Stimulated activated CD8-positive, alpha-beta memory T cell treated with anti-CD3 and anti-CD28 coated beads, Interleukin-4, amount 100 ng/mL, for 1 hour (primary cell): Measurements from ENCODE around the gene VPS33B.
"Not testable (repeated sequence)": the region's sequence is repeated elsewhere in the genome, so short reads cannot be mapped to it uniquely, and the experiment has no call there.

Experiments used
- DNase-seq, 2 donors: peaks; one replicate each; pipeline ENCODE4 v3.0.0-alpha.2; 2020; ENCODE audit warnings: low read depth in 2 of 2, low spot score in 1 of 2

The VPS33B gene

GRCh38 chr15:91032919-91033803 is 10.8 kb upstream of the VPS33B start:
- peak in 1 of 2 donors; percentile 31 for DNase-seq

GRCh38 chr15:91031796-91032195 is 9.4 kb upstream of the VPS33B start:
- no peak for DNase-seq

- no peak for DNase-seq
Measured at GRCh38 chr15:91027677-91028076, 5.3 kb upstream of the VPS33B start.

GRCh38 chr15:91023720-91024119 is 1.3 kb upstream of the VPS33B start:
- DNase-seq, result no peak

GRCh38 chr15:91022832-91023129 is 387 bp upstream of the VPS33B start:
- DNase-seq, result no peak

- DNase-seq, result no peak
Measured at GRCh38 chr15:91021516-91022074, 799 bp downstream of the VPS33B start.

GRCh38 chr15:91018158-91018557 is 4.2 kb downstream of the VPS33B start:
- no peak for DNase-seq

GRCh38 chr15:91017716-91018115 is 4.7 kb downstream of the VPS33B start:
- DNase-seq, result no peak

- not testable (repeated sequence) for DNase-seq
Measured at GRCh38 chr15:91013701-91014100, 8.7 kb downstream of the VPS33B start.

GRCh38 chr15:91007266-91007665 is 15.1 kb downstream of the VPS33B start:
- DNase-seq, result no peak

GRCh38 chr15:91001209-91001608 is 21.2 kb downstream of the VPS33B start:
- DNase-seq, result no peak

GRCh38 chr15:90998737-90999136 is 23.7 kb downstream of the VPS33B start:
- no peak for DNase-seq

- peak; percentile 88 to 95 for DNase-seq
Measured at GRCh38 chr15:90994417-90995311, 27.7 kb downstream of the VPS33B start, which contains the start of gene PRC1. PRC1 (minus strand) TSS chr15:90994535; CDS start chr15:90994417, 118 bp downstream.

GRCh38 chr15:90994059-90994416 is 28.4 kb downstream of the VPS33B start:
- no peak for DNase-seq

- no peak for DNase-seq
Measured at GRCh38 chr15:90991587-90992285, 30.7 kb downstream of the VPS33B start.

- no peak for DNase-seq
Measured at GRCh38 chr15:90990446-90990845, 31.9 kb downstream of the VPS33B start.

- no peak for DNase-seq
Measured at GRCh38 chr15:90989040-90989768, 33.2 kb downstream of the VPS33B start.

- no peak for DNase-seq
Measured at GRCh38 chr15:90988296-90988695, 34.1 kb downstream of the VPS33B start.

- DNase-seq, result no peak
Measured at GRCh38 chr15:90987561-90988141, 34.7 kb downstream of the VPS33B start.
